NT2/D1 (cell line): ENCODE data around the gene AOX1.

ENCODE experiments used
- SUZ12 ChIP-seq: IDR thresholded peaks from 2 replicates; pipeline ENCODE4 v1.6.1; 2011; ENCODE audit not compliant: insufficient read length, insufficient read depth; ENCODE audit errors: extremely low read depth
- YY1 ChIP-seq: IDR thresholded peaks from 2 replicates; pipeline ENCODE4 v1.6.1; 2011; ENCODE audit not compliant: insufficient read length, insufficient read depth
- ZNF274 ChIP-seq: IDR thresholded peaks from 2 replicates; pipeline ENCODE4 v1.6.1; 2011; ENCODE audit warnings: mild to moderate bottlenecking, low read depth, low read length

- TF ChIP-seq YY1 (no peak), ZNF274 (no peak), SUZ12 (no peak)
Measured at GRCh38 chr2:200616193-200616592, 30.4 kb downstream of the AOX1 start.
